Neural cell (in vitro differentiated cells): ENCODE measurements around the gene LANCL3. TPM values are rescaled to one million over a fixed set of nuclear protein-coding genes. Genes with fewer than 3 reads are reported as not detected.

ENCODE experiments used
- H2AFZ ChIP-seq: fragments of 200-600, 300-800 bp; sonication (generic), shearing (Covaris generic); 2 replicates; pipeline ENCODE4 v1.6.0; 2014; ENCODE audit warnings: low read depth, mild to moderate bottlenecking, antibody characterized with exemption, low read length, moderate library complexity
- H3F3A ChIP-seq: fragments of 200-600 bp; shearing (Covaris generic); 2 replicates; pipeline ENCODE4 v1.6.1; 2016; ENCODE audit warnings: mild to moderate bottlenecking, moderate library complexity, mixed read lengths, antibody characterized with exemption, low read length; ENCODE audit not compliant: insufficient read depth, poor library complexity, severe bottlenecking
- H3K27ac ChIP-seq: fragments of 200-600, 300-800 bp; sonication (generic), shearing (Covaris generic); 2 replicates; pipeline ENCODE4 v1.5.1; 2014; ENCODE audit warnings: mild to moderate bottlenecking, low read length, moderate library complexity
- H3K27me3 ChIP-seq: fragments of 300-800, 200-600 bp; sonication (generic), shearing (Covaris generic); 2 replicates; pipeline ENCODE4 v1.6.0; 2014; ENCODE audit warnings: mild to moderate bottlenecking, low read depth, low read length, moderate library complexity; ENCODE audit not compliant: insufficient read depth
- H3K36me3 ChIP-seq: fragments of 300-800, 200-600 bp; sonication (generic), shearing (Covaris generic); 2 replicates; pipeline ENCODE4 v1.5.1; 2014; ENCODE audit warnings: mild to moderate bottlenecking, antibody characterized with exemption, low read length, moderate library complexity; ENCODE audit not compliant: insufficient read depth
- H3K4me2 ChIP-seq: fragments of 300-800, 200-600 bp; sonication (generic), shearing (Covaris generic); 2 replicates; pipeline ENCODE4 v1.6.0; 2014; ENCODE audit warnings: mild to moderate bottlenecking, low read length
- H3K4me3 ChIP-seq: fragments of 300-800, 200-600 bp; sonication (generic), shearing (Covaris generic); 2 replicates; pipeline ENCODE4 v1.5.1; 2014; ENCODE audit warnings: mild to moderate bottlenecking, low read length, moderate library complexity
- H3K79me2 ChIP-seq: fragments of 200-600 bp; shearing (Covaris generic); replicated peaks from 2 replicates; pipeline ENCODE4 v1.6.0; 2014; ENCODE audit warnings: mild to moderate bottlenecking, low read length, moderate library complexity; ENCODE audit not compliant: insufficient read depth
- H3K9ac ChIP-seq: fragments of 300-800, 200-600 bp; sonication (generic), shearing (Covaris generic); 2 replicates; pipeline ENCODE4 v1.6.1; 2016; ENCODE audit warnings: mild to moderate bottlenecking, low read length, mixed read lengths
- H3K9me2 ChIP-seq: fragments of 200-600 bp; shearing (Covaris generic); 2 replicates; pipeline ENCODE4 v1.6.1; 2016; ENCODE audit warnings: mild to moderate bottlenecking, low read length, mixed read lengths; ENCODE audit not compliant: insufficient read depth
- H3K9me3 ChIP-seq: fragments of 200-600, 300-800 bp; sonication (generic), shearing (Covaris generic); 2 replicates; pipeline ENCODE4 v1.6.1; 2016; ENCODE audit warnings: mild to moderate bottlenecking, mixed run types, low read length, moderate library complexity, mixed read lengths
- H4K20me1 ChIP-seq: fragments of 200-600 bp; shearing (Covaris generic); 2 replicates; pipeline ENCODE4 v1.6.1; 2016; ENCODE audit warnings: mild to moderate bottlenecking, mixed run types; ENCODE audit not compliant: insufficient read depth
- CTCF ChIP-seq: fragments of 450-650 bp; IDR thresholded peaks from 2 replicates; pipeline ENCODE4 v1.5.1; 2014; ENCODE audit warnings: antibody characterized with exemption, mild to moderate bottlenecking, moderate library complexity; ENCODE audit not compliant: poor library complexity, severe bottlenecking
- EP300 ChIP-seq: fragments of 450-650 bp; conservative IDR thresholded peaks from 2 replicates; pipeline ENCODE4 v1.6.1; 2014; ENCODE audit warnings: antibody characterized with exemption, mild to moderate bottlenecking, moderate library complexity; ENCODE audit not compliant: poor library complexity, severe bottlenecking
- EZH2 ChIP-seq: fragments of 200-600, 300-800 bp; shearing (Covaris generic), sonication (generic); IDR thresholded peaks from 2 replicates; pipeline ENCODE4 v1.6.1; 2014; ENCODE audit warnings: antibody characterized with exemption, low read length, borderline replicate concordance, mild to moderate bottlenecking; ENCODE audit not compliant: insufficient read depth, poor library complexity, severe bottlenecking
- MXI1 ChIP-seq: fragments of 450-650 bp; conservative IDR thresholded peaks from 2 replicates; pipeline ENCODE4 v1.6.1; 2014; ENCODE audit warnings: antibody characterized with exemption, mild to moderate bottlenecking; ENCODE audit not compliant: poor library complexity, severe bottlenecking
- POLR2AphosphoS5 ChIP-seq: IDR thresholded peaks from 2 replicates; pipeline ENCODE4 v1.6.1; 2012
- RAD21 ChIP-seq: fragments of 450-650 bp; conservative IDR thresholded peaks from 2 replicates; pipeline ENCODE4 v1.6.1; 2014; ENCODE audit warnings: antibody characterized with exemption, mild to moderate bottlenecking, moderate library complexity
- REST ChIP-seq: IDR thresholded peaks from 2 replicates; pipeline ENCODE4 v1.6.1; 2012; ENCODE audit warnings: borderline replicate concordance
- SMC3 ChIP-seq: fragments of 450-650 bp; conservative IDR thresholded peaks from 2 replicates; pipeline ENCODE4 v1.6.1; 2014; ENCODE audit warnings: antibody characterized with exemption, mild to moderate bottlenecking, moderate library complexity; ENCODE audit not compliant: poor library complexity
- TAF1 ChIP-seq: IDR thresholded peaks from 2 replicates; pipeline ENCODE4 v1.6.1; 2012; ENCODE audit warnings: low read depth
- polyA plus RNA-seq: library from polyadenylated mRNA; depleted of rRNA; stranded (reverse); fragments of >200 nt; gene quantifications from 2 replicates; pipeline ENCODE4 v1.2.3, GENCODE V29; 2014

The LANCL3 gene
- polyA plus RNA-seq, 1 donor from 2014 or later, result 0.35 TPM

- H3F3A ChIP-seq, result no peaks in the 10 kb centered on the region
- H3K9me3 ChIP-seq, result no peaks in the 10 kb centered on the region
- no peak overlapping the region for H3K4me2 ChIP-seq
- no peak overlapping the region for H3K4me3 ChIP-seq
- H3K27ac ChIP-seq, result no peak overlapping the region
- TF ChIP-seq RAD21 (no peak), TAF1 (no peak)
- no peaks in the 10 kb centered on the region for H3K36me3 ChIP-seq
- H3K9ac ChIP-seq, result no peak overlapping the region
- no peaks in the 10 kb centered on the region for H3K9me2 ChIP-seq
- no peak overlapping the region for H2AFZ ChIP-seq
- H4K20me1 ChIP-seq, result no peaks in the 10 kb centered on the region
- no peaks in the 10 kb centered on the region for H3K27me3 ChIP-seq
- no peaks in the 10 kb centered on the region for H3K79me2 ChIP-seq
These were observed 95.1 kb downstream of the LANCL3 start for GRCh38 chrX:37666516-37666915.

GRCh38 chrX:37667141-37667540, 95.7 kb downstream of the LANCL3 start:
- Histone ChIP-seq H3K79me2 (no peaks in the 10 kb centered on the region), H3K4me2 (no peak overlapping the region), H3F3A (no peaks in the 10 kb centered on the region), H3K27ac (no peak overlapping the region), H3K36me3 (no peaks in the 10 kb centered on the region), H3K9me2 (no peaks in the 10 kb centered on the region), H3K9ac (no peak overlapping the region), H3K27me3 (no peaks in the 10 kb centered on the region), H4K20me1 (no peaks in the 10 kb centered on the region), H2AFZ (no peak overlapping the region), H3K4me3 (no peak overlapping the region), H3K9me3 (no peaks in the 10 kb centered on the region)
- TF ChIP-seq CTCF, result no peak
- TF ChIP-seq EP300, result no peak
- no peak for TF ChIP-seq EZH2
- no peak for TF ChIP-seq SMC3
- TF ChIP-seq TAF1, result no peak
- no peak for TF ChIP-seq MXI1
- TF ChIP-seq RAD21, result no peak
- TF ChIP-seq POLR2AphosphoS5, result no peak
- no peak for TF ChIP-seq REST

- Histone ChIP-seq H3K9me3 (no peaks in the 10 kb centered on the region), H3K27me3 (no peaks in the 10 kb centered on the region), H3K9ac (no peak overlapping the region), H2AFZ (no peak overlapping the region), H3K36me3 (no peaks in the 10 kb centered on the region), H3K79me2 (no peaks in the 10 kb centered on the region), H4K20me1 (no peaks in the 10 kb centered on the region), H3K27ac (no peak overlapping the region), H3F3A (no peaks in the 10 kb centered on the region), H3K4me3 (no peak overlapping the region), H3K4me2 (no peak overlapping the region), H3K9me2 (no peaks in the 10 kb centered on the region)
- TF ChIP-seq EZH2, result no peak
These were observed 101.1 kb downstream of the LANCL3 start for GRCh38 chrX:37672563-37672962.
